ENCODE results near the gene MARCHF2.
A peak's percentile ranks its signal among the peaks of the same experiment; 100 is the strongest.

The MARCHF2 gene

GRCh38 chr19:8387688-8388611 is 25.2 kb upstream of the MARCHF2 start:
- no peak for DNase-seq (ENCODE audit: low spot score)

GRCh38 chr19:8388612-8388958 is 24.5 kb upstream of the MARCHF2 start:
- no peak for DNase-seq (ENCODE audit: low spot score)

GRCh38 chr19:8389891-8390616 is 23.1 kb upstream of the MARCHF2 start, which contains the start of gene RAB11B:
Gene RAB11B, plus strand, starts transcription at chr19:8390360. Its CDS starts 57 bp downstream, at chr19:8390417.
- DNase-seq (ENCODE audit: low spot score) = peak; percentile 99

- peak; percentile 97 for DNase-seq (ENCODE audit: low spot score)
Observed at GRCh38 chr19:8390617-8390981, 22.5 kb upstream of the MARCHF2 start.

GRCh38 chr19:8391198-8392016 is 21.7 kb upstream of the MARCHF2 start:
- DNase-seq (ENCODE audit: low spot score) = no peak

GRCh38 chr19:8392017-8392591 is 21.0 kb upstream of the MARCHF2 start:
- peak; percentile 36 for DNase-seq (ENCODE audit: low spot score)

GRCh38 chr19:8393192-8393870 is 19.8 kb upstream of the MARCHF2 start:
- no peak for DNase-seq (ENCODE audit: low spot score)

GRCh38 chr19:8393871-8394250 is 19.2 kb upstream of the MARCHF2 start:
- DNase-seq (ENCODE audit: low spot score) = no peak

GRCh38 chr19:8395621-8396082 is 17.5 kb upstream of the MARCHF2 start:
- DNase-seq (ENCODE audit: low spot score) = no peak

GRCh38 chr19:8396185-8396562 is 16.9 kb upstream of the MARCHF2 start:
- DNase-seq (ENCODE audit: low spot score) = no peak

GRCh38 chr19:8396563-8397203 is 16.4 kb upstream of the MARCHF2 start:
- peak; percentile 78 for DNase-seq (ENCODE audit: low spot score)

- no peak for DNase-seq (ENCODE audit: low spot score)
Observed at GRCh38 chr19:8397271-8397670, 15.8 kb upstream of the MARCHF2 start.

GRCh38 chr19:8397746-8398310 is 15.3 kb upstream of the MARCHF2 start:
- no peak for DNase-seq (ENCODE audit: low spot score)

GRCh38 chr19:8398311-8398771 is 14.8 kb upstream of the MARCHF2 start:
- DNase-seq (ENCODE audit: low spot score) = no peak

- no peak for DNase-seq (ENCODE audit: low spot score)
Observed at GRCh38 chr19:8399681-8400188, 13.4 kb upstream of the MARCHF2 start.

- no peak for DNase-seq (ENCODE audit: low spot score)
Observed at GRCh38 chr19:8401981-8402411, 11.1 kb upstream of the MARCHF2 start.

GRCh38 chr19:8403098-8403819 is 9.8 kb upstream of the MARCHF2 start:
- no peak for DNase-seq (ENCODE audit: low spot score)

- DNase-seq (ENCODE audit: low spot score) = no peak
Observed at GRCh38 chr19:8403820-8404109, 9.3 kb upstream of the MARCHF2 start.

GRCh38 chr19:8404391-8405151 is 8.5 kb upstream of the MARCHF2 start:
- DNase-seq (ENCODE audit: low spot score) = no peak

Data from GM03348 (cell line).